Prostate gland (tissue), 2 donors: ENCODE data around the gene HSF2BP. TPM values are rescaled to one million over a fixed set of nuclear protein-coding genes. Genes with fewer than 3 reads are reported as not detected.

ENCODE experiments used
- DNase-seq: peaks from one replicate; pipeline ENCODE4 v3.0.0-alpha.2; 2019; ENCODE audit warnings: low spot score
- H3K27ac ChIP-seq, 2 donors: fragments of 200-600 bp; sonication (generic); 2 replicates each; pipeline ENCODE4 v1.5.1; 2017 to 2019
- H3K27me3 ChIP-seq: fragments of 200-600 bp; sonication (generic); replicated peaks from 2 replicates; pipeline ENCODE4 v1.5.1; 2019; ENCODE audit not compliant: insufficient read depth
- H3K36me3 ChIP-seq, 2 donors: fragments of 200-600 bp; sonication (generic); 1 replicate in 1 of 2; 2 replicates in 1 of 2; pipeline versions ENCODE4 v1.5.1 to v1.8.1; 2017 to 2019
- H3K4me1 ChIP-seq: fragments of 200-600 bp; sonication (generic); replicated peaks from 2 replicates; pipeline ENCODE4 v1.5.1; 2019
- H3K4me3 ChIP-seq, 2 donors: fragments of 200-600 bp; sonication (generic); 2 replicates each; pipeline ENCODE4 v1.5.1; 2017 to 2019
- H3K9me3 ChIP-seq: fragments of 200-600 bp; sonication (generic); 2 replicates; pipeline ENCODE4 v1.5.1; 2017
- POLR2A ChIP-seq: fragments of 450-650 bp; IDR thresholded peaks from one replicate; pipeline ENCODE4 v1.6.1; 2016; ENCODE audit warnings: antibody characterized with exemption, mild to moderate bottlenecking
- POLR2AphosphoS5 ChIP-seq: sonication (generic); formaldehyde crosslinking; IDR thresholded peaks from one replicate; pipeline ENCODE4 v1.6.1; 2017; ENCODE audit warnings: antibody characterized with exemption
- WGBS: methylation state at CpG from one replicate; pipeline ENCODE4 v1.1.5; 2018; 5-methylcytosine and 5-hydroxymethylcytosine counted together
- intact Hi-C: fragments of 100-400 bp; cut with DNase I; formaldehyde crosslinking; loops from one replicate; pipeline ENCODE4 v1.14.2; 2022
- total RNA-seq, 2 donors: library from RNA; depleted of rRNA; stranded (reverse); fragments of >200 nt; gene quantifications; one replicate each; pipeline ENCODE4 v1.1.0, GENCODE V29; 2016
- TF ChIP-seq, protein P1 (sequence below), 4 experiments: fragments of 200-600 bp in 2 of 4; fragments of 450-650 bp in 2 of 4; sonication (generic) in 2 of 4; IDR thresholded peaks; 1 replicate in 3 of 4; 2 replicates in 1 of 4; pipeline ENCODE4 v1.5.1; 2016 to 2019; ENCODE audit warnings: antibody characterized with exemption in 4 of 4, mild to moderate bottlenecking in 2 of 4, moderate library complexity in 2 of 4

The HSF2BP gene
- total RNA-seq, 2 donors from 2014 or later = 3.2 to 7.0 TPM

DNA sequence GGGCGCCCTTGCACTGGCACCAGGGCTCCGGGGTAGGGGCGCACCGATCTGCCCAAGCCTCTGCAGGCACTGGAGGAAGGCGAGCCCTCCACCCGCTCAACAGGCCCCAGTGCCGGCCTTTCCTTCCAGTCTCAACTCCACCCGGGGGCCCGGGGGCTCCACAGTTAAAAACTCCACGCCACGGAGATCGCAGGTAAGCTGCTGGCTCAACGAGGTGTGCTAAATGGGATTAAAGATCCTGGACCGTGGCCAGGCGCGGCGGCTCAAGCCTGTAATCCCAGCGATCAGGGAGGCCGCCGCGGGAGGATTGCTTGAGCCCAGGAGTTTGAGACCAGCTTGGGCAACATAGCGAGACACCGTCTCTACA lies 536 bp downstream of the HSF2BP start:
- Histone ChIP-seq H3K4me1 (peaks cover 7% of the 10 kb centered on the region), H3K27me3 (no peaks in the 10 kb centered on the region), H3K9me3 (no peaks in the 10 kb centered on the region), H3K27ac (peak overlapping the region; percentile 72 to 76), H3K36me3 (no peaks in the 10 kb centered on the region), H3K4me3 (peak overlapping the region; percentile 72 to 87)
- 77% methylated on average over 23 of the region's 23 CpGs for WGBS
- DNase-seq = no peak
- intact Hi-C loops = loop anchor here (5.0 kb wide), 1 partner anchor 129 kb away; the partner anchor contains the start of gene RRP1
- TF ChIP-seq, protein P1, sequence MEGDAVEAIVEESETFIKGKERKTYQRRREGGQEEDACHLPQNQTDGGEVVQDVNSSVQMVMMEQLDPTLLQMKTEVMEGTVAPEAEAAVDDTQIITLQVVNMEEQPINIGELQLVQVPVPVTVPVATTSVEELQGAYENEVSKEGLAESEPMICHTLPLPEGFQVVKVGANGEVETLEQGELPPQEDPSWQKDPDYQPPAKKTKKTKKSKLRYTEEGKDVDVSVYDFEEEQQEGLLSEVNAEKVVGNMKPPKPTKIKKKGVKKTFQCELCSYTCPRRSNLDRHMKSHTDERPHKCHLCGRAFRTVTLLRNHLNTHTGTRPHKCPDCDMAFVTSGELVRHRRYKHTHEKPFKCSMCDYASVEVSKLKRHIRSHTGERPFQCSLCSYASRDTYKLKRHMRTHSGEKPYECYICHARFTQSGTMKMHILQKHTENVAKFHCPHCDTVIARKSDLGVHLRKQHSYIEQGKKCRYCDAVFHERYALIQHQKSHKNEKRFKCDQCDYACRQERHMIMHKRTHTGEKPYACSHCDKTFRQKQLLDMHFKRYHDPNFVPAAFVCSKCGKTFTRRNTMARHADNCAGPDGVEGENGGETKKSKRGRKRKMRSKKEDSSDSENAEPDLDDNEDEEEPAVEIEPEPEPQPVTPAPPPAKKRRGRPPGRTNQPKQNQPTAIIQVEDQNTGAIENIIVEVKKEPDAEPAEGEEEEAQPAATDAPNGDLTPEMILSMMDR (IDR thresholded peaks at IDR 0.05) = no peak
- TF ChIP-seq POLR2A = no peak
- TF ChIP-seq POLR2AphosphoS5 = no peak

DNA sequence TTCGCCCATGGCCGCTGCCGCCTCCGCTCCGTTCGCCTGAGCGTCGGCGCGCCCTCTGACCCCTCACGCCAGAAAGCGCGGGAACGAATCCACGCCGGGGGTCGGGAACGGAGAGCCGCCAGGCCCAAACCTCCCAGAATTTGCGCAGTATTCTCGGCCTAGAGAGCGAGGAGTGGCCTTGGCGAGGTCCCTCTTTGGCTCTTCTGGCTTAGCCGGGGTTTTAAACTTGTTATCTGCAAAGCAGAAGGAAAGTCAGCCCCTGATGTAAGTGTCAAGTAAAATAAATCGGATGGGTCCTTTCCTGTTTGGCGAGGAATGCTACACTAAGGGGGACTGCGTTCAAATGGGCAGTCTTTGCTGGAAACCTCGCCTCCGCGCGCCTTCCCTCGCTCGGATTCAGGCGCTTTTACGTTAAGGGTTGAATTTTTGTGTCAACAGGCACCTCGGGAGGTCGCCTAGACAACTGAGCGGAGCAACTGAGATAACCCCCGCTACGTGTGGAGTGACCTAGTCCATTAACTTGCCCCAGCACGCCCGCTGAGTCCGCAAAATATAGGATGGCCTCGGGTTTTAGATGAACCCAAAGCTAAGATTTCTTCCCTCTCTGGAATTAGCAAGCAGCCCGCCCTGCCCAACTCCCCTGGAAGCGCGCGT lies 1.1 kb downstream of the HSF2BP start:
- TF ChIP-seq POLR2A (no peak), POLR2AphosphoS5 (no peak)
- TF ChIP-seq, protein P1 (IDR thresholded peaks at IDR 0.05) = no peak
- Histone ChIP-seq H3K4me3 (no peak overlapping the region), H3K4me1 (peaks cover 7% of the 10 kb centered on the region), H3K27ac (no peak overlapping the region), H3K36me3 (no peaks in the 10 kb centered on the region), H3K9me3 (no peaks in the 10 kb centered on the region), H3K27me3 (no peaks in the 10 kb centered on the region)
- WGBS = 89% methylated on average over 48 of the region's 48 CpGs
- no peak for DNase-seq
- intact Hi-C loops = loop anchor here (5.0 kb wide), 1 partner anchor 129 kb away; the partner anchor contains the start of gene RRP1

DNA sequence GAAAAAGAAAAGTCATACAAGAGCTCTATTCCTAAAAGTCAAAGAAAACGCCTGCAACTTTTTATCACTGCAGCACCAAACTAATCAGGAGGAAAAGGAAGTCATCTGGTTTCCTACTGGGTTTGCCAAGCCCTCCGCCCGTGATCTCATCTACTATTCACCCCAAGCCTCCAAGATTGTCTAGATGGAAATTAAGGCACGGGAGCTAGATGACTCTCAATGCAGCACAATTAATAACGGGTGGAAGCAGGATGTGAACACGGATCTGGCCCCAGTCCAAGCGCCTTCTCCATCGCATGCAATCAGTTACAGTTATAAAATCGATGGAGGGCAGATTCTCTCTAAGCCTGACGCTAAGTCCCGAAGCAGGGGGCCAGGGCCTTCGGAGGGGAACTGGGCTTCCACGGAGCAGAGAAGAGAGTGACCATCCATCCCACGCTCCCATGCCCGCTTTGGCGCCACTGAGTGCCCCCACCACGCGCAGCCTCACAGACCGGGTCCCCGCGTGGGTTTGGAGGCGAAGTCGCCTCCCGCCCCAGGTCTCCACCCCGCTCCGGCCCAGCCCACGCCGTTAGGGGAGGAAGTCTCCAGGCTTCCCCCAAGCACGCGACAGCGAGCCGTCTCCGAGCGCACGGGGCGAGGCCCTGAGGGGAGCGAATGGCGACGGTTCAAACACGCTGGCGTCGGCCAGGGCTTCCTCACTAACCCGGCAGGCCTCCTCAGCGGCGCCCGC lies 1.8 kb downstream of the HSF2BP start:
- no peak for DNase-seq
- intact Hi-C loops = loop anchor here (5.0 kb wide), 1 partner anchor 130 kb away; the partner anchor contains the start of gene RRP1
- no peak overlapping the region for H3K27ac ChIP-seq
- no peaks in the 10 kb centered on the region for H3K36me3 ChIP-seq
- TF ChIP-seq POLR2A = no peak
- H3K27me3 ChIP-seq = no peaks in the 10 kb centered on the region
- peaks cover 7% of the 10 kb centered on the region for H3K4me1 ChIP-seq
- no peak overlapping the region for H3K4me3 ChIP-seq
- H3K9me3 ChIP-seq = no peaks in the 10 kb centered on the region
- WGBS = 87% methylated on average over 46 of the region's 46 CpGs

DNA sequence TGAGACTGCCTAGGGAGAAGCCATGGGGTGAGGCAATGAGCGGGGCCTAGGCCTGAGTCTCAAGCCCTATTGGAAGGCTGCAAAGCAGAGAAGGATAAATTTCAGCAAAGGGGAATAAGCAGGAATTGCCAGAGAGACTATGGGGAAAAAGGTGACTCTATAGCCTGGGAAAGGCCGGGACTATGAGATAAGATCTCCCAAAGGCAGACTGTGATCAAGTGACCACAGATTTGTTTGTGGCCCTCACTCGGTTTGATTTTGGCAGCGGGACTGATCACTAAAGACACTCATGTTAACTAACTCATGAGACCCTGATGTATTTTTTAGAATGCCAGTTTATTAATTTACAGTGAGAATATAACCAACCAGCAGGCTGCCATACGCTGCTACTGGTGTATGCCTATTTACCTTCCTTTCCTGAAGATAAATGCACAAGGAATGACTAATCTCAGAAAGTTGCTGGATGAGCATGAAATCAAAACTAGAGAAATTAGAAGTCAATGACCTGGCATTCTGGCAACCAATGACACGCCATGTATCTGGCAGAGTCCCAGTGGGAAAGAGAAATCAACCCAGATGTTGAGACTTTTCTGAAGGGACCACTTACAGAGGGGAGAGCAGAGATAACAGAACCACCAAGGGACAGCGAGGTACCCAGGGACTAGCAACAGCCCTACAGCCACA lies 4.3 kb downstream of the HSF2BP start:
- DNase-seq = no peak
- no peaks in the 10 kb centered on the region for H3K9me3 ChIP-seq
- no peak for TF ChIP-seq POLR2A
- no peak for TF ChIP-seq POLR2AphosphoS5
- TF ChIP-seq, protein P1 (IDR thresholded peaks at IDR 0.05) = no peak
- intact Hi-C loops = loop anchor here (5.0 kb wide), 1 partner anchor 132 kb away; the partner anchor contains the start of gene RRP1
- H3K36me3 ChIP-seq = no peaks in the 10 kb centered on the region
- H3K27me3 ChIP-seq = no peaks in the 10 kb centered on the region
- H3K4me1 ChIP-seq = no peaks in the 10 kb centered on the region
- WGBS = 81% methylated on average over 7 of the region's 7 CpGs
- H3K4me3 ChIP-seq = no peak overlapping the region
- no peak overlapping the region for H3K27ac ChIP-seq

DNA sequence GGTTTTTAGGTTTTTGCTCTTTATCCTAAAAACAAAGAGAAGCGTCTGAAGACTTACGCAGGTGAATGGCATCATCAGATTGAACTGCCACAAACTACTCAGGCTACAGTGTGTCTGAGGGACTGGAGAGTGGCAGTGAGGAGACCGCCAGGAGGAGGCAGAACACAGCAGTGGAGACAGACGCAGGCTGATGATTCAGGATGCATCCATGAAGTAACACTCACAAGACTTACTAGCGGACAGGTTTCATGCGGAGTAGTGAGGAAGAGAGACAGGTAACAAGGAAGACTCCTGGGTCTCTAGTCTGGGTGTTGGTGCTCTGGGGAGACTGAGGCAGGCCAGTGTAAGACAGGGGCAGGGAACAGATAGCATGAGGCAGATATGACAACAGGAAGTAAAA lies 5.7 kb downstream of the HSF2BP start:
- Histone ChIP-seq H3K9me3 (no peaks in the 10 kb centered on the region), H3K36me3 (no peaks in the 10 kb centered on the region), H3K4me3 (no peak overlapping the region), H3K27ac (no peak overlapping the region), H3K27me3 (no peaks in the 10 kb centered on the region), H3K4me1 (no peaks in the 10 kb centered on the region)
- TF ChIP-seq POLR2AphosphoS5 = no peak
- TF ChIP-seq, protein P1 (IDR thresholded peaks at IDR 0.05) = no peak
- TF ChIP-seq POLR2A = no peak
- intact Hi-C loops = no loop called here
- no peak for DNase-seq
- 89% methylated on average over 6 of the region's 6 CpGs for WGBS
